HL-60 (cell line): ENCODE measurements around the gene ADAMTS12.

Source experiments
- DNase-seq, 2 experiments: peaks; one replicate each; pipeline ENCODE4 v3.0.0-alpha.2; 2010 to 2020; ENCODE audit warnings: low read depth in 1 of 2, low spot score in 1 of 2
- H3K27ac ChIP-seq: fragments of 250-450 bp; sonication (Bioruptor Pico); replicated peaks from 2 replicates; pipeline ENCODE4 v1.5.1; 2020; ENCODE audit warnings: mild to moderate bottlenecking, moderate library complexity
- H3K27me3 ChIP-seq: fragments of 250-450 bp; sonication (Bioruptor Pico); 2 replicates; pipeline ENCODE4 v1.5.1; 2021; ENCODE audit warnings: mild to moderate bottlenecking, moderate library complexity; ENCODE audit not compliant: insufficient read depth, poor library complexity, severe bottlenecking
- H3K4me3 ChIP-seq: replicated peaks from 2 replicates; pipeline ENCODE4 v1.5.1; 2011; ENCODE audit warnings: mild to moderate bottlenecking, control low read depth, low read length; ENCODE audit not compliant: insufficient read depth
- CTCF ChIP-seq: IDR thresholded peaks from one replicate; pipeline ENCODE4 v1.5.1; 2011; ENCODE audit warnings: low read length, control low read depth, inconsistent platforms; ENCODE audit not compliant: insufficient read depth
- GABPA ChIP-seq: IDR thresholded peaks from 2 replicates; pipeline ENCODE4 v1.6.1; 2012; ENCODE audit warnings: low read depth
- POLR2AphosphoS5 ChIP-seq: IDR thresholded peaks from 2 replicates; pipeline ENCODE4 v1.6.1; 2012; ENCODE audit warnings: low read depth
- REST ChIP-seq: IDR thresholded peaks from 2 replicates; pipeline ENCODE4 v1.6.1; 2012; ENCODE audit warnings: low read depth; ENCODE audit not compliant: insufficient replicate concordance
- SPI1 ChIP-seq: IDR thresholded peaks from 2 replicates; pipeline ENCODE4 v1.6.1; 2012; ENCODE audit warnings: low read depth, mild to moderate bottlenecking, borderline replicate concordance

The ADAMTS12 gene

GRCh38 chr5:33888587-33888986 lies 3.2 kb downstream of the ADAMTS12 start:
- TF ChIP-seq POLR2AphosphoS5, result no peak
- TF ChIP-seq CTCF, result no peak
- no peak for TF ChIP-seq REST
- TF ChIP-seq SPI1, result no peak
- no peak for TF ChIP-seq GABPA
- no peak overlapping the region for H3K4me3 ChIP-seq
- no peak overlapping the region for H3K27ac ChIP-seq
- H3K27me3 ChIP-seq, result peaks cover 29% of the 10 kb centered on the region
- no peak for DNase-seq

GRCh38 chr5:33887268-33887667 lies 4.5 kb downstream of the ADAMTS12 start:
- DNase-seq, result no peak
- no peak overlapping the region for H3K27ac ChIP-seq
- H3K27me3 ChIP-seq, result peaks cover 25% of the 10 kb centered on the region
- TF ChIP-seq POLR2AphosphoS5 (no peak), SPI1 (no peak), CTCF (no peak), GABPA (no peak), REST (no peak)
- no peak overlapping the region for H3K4me3 ChIP-seq

GRCh38 chr5:33886283-33886682 lies 5.5 kb downstream of the ADAMTS12 start:
- no peak overlapping the region for H3K27ac ChIP-seq
- DNase-seq, result no peak
- H3K4me3 ChIP-seq, result no peak overlapping the region
- H3K27me3 ChIP-seq, result peaks cover 18% of the 10 kb centered on the region
- TF ChIP-seq SPI1, result no peak

GRCh38 chr5:33885679-33886078 lies 6.1 kb downstream of the ADAMTS12 start:
- DNase-seq, result no peak

More at GRCh38 chr5:33885679-33886078, 6.1 kb downstream of the ADAMTS12 start:
- Histone ChIP-seq H3K27ac (no peak overlapping the region), H3K27me3 (peaks cover 13% of the 10 kb centered on the region), H3K4me3 (no peak overlapping the region)
- TF ChIP-seq REST (no peak), CTCF (no peak), POLR2AphosphoS5 (no peak), SPI1 (no peak), GABPA (no peak)
